ENCODE data around the gene BFSP1. TPM values are rescaled to one million over a fixed set of nuclear protein-coding genes. Genes with fewer than 3 reads are reported as not detected.

The BFSP1 gene
- polyA plus RNA-seq, 4 donors = 3.3 to 3.5 (median 3.5) TPM

Other genes with a start within 250 kb of the BFSP1 start
- gene DSTN, start 38.7 kb upstream of the BFSP1 start, polyA plus RNA-seq (ENCODE audit: insufficient read length in 4 of 4) = 100 to 1,000 TPM; 319 to 426 (median 377) TPM
- gene RRBP1, start 150.9 kb upstream of the BFSP1 start, polyA plus RNA-seq (ENCODE audit: insufficient read length in 4 of 4) = 100 to 1,000 TPM; 113 to 136 (median 126) TPM
- under 1 TPM in 1 of 4 donors, not detected in 3; 0.31 TPM for gene BANF2, start 168.6 kb upstream of the BFSP1 start, polyA plus RNA-seq (ENCODE audit: insufficient read length in 4 of 4)

All from left renal cortex interstitium (tissue), 4 donors.